Liver (tissue), 3 donors: Measurements from ENCODE around the gene ATP10D.

ENCODE experiments used
- CTCF ChIP-seq: fragments of 150-350 bp; IDR thresholded peaks from 2 replicates; pipeline ENCODE4 v1.5.1; 2017; ENCODE audit warnings: improper control_type of control experiment, low read depth, low read length; ENCODE audit not compliant: missing input control
- EGR1 ChIP-seq, 2 donors: IDR thresholded peaks; 2 replicates each; pipeline ENCODE4 v1.6.1; 2016 to 2018; ENCODE audit warnings: antibody characterized with exemption in 2 of 2, low read depth in 2 of 2
- FOXA1 ChIP-seq: IDR thresholded peaks from 2 replicates; pipeline ENCODE4 v1.6.1; 2016; ENCODE audit warnings: antibody characterized with exemption
- JUND ChIP-seq, 2 donors: IDR thresholded peaks; 2 replicates each; pipeline ENCODE4 v1.6.1; 2016; ENCODE audit warnings: antibody characterized with exemption in 2 of 2
- MAX ChIP-seq: IDR thresholded peaks from 2 replicates; pipeline ENCODE4 v1.6.1; 2016; ENCODE audit warnings: antibody characterized with exemption
- REST ChIP-seq: IDR thresholded peaks from 2 replicates; pipeline ENCODE4 v1.6.1; 2016; ENCODE audit warnings: antibody characterized with exemption, mild to moderate bottlenecking
- YY1 ChIP-seq: IDR thresholded peaks from 2 replicates; pipeline ENCODE4 v1.6.1; 2016; ENCODE audit warnings: antibody characterized with exemption, mild to moderate bottlenecking
- donor health status: healthy.
- donor health status: healthy.

- TF ChIP-seq MAX, result no peak
- no peak for TF ChIP-seq CTCF
- no peak for TF ChIP-seq REST
- TF ChIP-seq FOXA1, result no peak
- TF ChIP-seq YY1, result no peak
- TF ChIP-seq EGR1 (IDR thresholded peaks at IDR 0.05; ENCODE audit: low read depth in 2 of 2), result no peak
- TF ChIP-seq JUND (IDR thresholded peaks at IDR 0.05), result no peak
Observed at GRCh38 chr4:47468706-47469365, 16.2 kb upstream of the ATP10D start.
